OCI-LY1 (cell line): Measurements from ENCODE around the gene JPT1.

Source experiments
- H2AFZ ChIP-seq: fragments of 200-600 bp; sonication (generic), shearing (Covaris generic); 2 replicates; pipeline ENCODE4 v1.6.0; 2014; ENCODE audit warnings: antibody characterized with exemption, mild to moderate bottlenecking, low read length
- H3F3A ChIP-seq: fragments of 200-600 bp; sonication (generic), shearing (Covaris generic); 2 replicates; pipeline ENCODE4 v1.6.0; 2014; ENCODE audit warnings: mild to moderate bottlenecking, antibody characterized with exemption, low read length, moderate library complexity; ENCODE audit not compliant: insufficient read depth
- H3K27ac ChIP-seq: fragments of 200-600 bp; sonication (generic); 2 replicates; pipeline ENCODE4 v1.5.1; 2014; ENCODE audit warnings: low read length, mixed run types, mild to moderate bottlenecking, low read depth; ENCODE audit not compliant: poor library complexity, severe bottlenecking
- H3K27me3 ChIP-seq: fragments of 200-600 bp; sonication (generic); 2 replicates; pipeline ENCODE4 v1.6.0; 2014; ENCODE audit warnings: antibody characterized with exemption, mild to moderate bottlenecking, low read length, moderate library complexity; ENCODE audit not compliant: insufficient read depth
- H3K36me3 ChIP-seq: fragments of 200-600 bp; sonication (generic); 2 replicates; pipeline ENCODE4 v1.6.1; 2014; ENCODE audit warnings: mild to moderate bottlenecking, antibody characterized with exemption, low read length, moderate library complexity, mixed read lengths; ENCODE audit not compliant: insufficient read depth
- H3K4me1 ChIP-seq: fragments of 200-600 bp; sonication (generic); 2 replicates; pipeline ENCODE4 v1.5.1; 2014; ENCODE audit warnings: mild to moderate bottlenecking, low read length, moderate library complexity; ENCODE audit not compliant: insufficient read depth, severe bottlenecking
- H3K4me2 ChIP-seq: fragments of 200-600 bp; sonication (generic), shearing (Covaris generic); 2 replicates; pipeline ENCODE4 v1.6.1; 2014; ENCODE audit warnings: low read length
- H3K4me3 ChIP-seq: fragments of 200-600 bp; sonication (generic); 2 replicates; pipeline ENCODE4 v1.5.1; 2014; ENCODE audit warnings: low read length, low read depth, mild to moderate bottlenecking, mixed read lengths; ENCODE audit not compliant: poor library complexity, severe bottlenecking
- H3K79me2 ChIP-seq: fragments of 200-600 bp; shearing (Covaris generic); 2 replicates; pipeline ENCODE4 v1.6.1; 2016; ENCODE audit warnings: mixed run types, low read length, mixed read lengths; ENCODE audit not compliant: insufficient read depth
- H3K9ac ChIP-seq: fragments of 200-600 bp; sonication (generic), shearing (Covaris generic); 2 replicates; pipeline ENCODE4 v1.6.1; 2014; ENCODE audit warnings: mild to moderate bottlenecking, low read length, mixed read lengths
- H3K9me2 ChIP-seq: fragments of 200-600 bp; sonication (generic), shearing (Covaris generic); 2 replicates; pipeline ENCODE4 v1.6.1; 2014; ENCODE audit warnings: low read depth, mild to moderate bottlenecking, low read length, mixed read lengths
- H3K9me3 ChIP-seq: fragments of 200-600 bp; shearing (Covaris generic); 2 replicates; pipeline ENCODE4 v1.6.1; 2014; ENCODE audit warnings: low read length, mixed read lengths
- H4K20me1 ChIP-seq: fragments of 200-600 bp; sonication (generic), shearing (Covaris generic); 2 replicates; pipeline ENCODE4 v1.6.0; 2016; ENCODE audit warnings: mild to moderate bottlenecking, low read length; ENCODE audit not compliant: insufficient read depth
- EZH2 ChIP-seq: fragments of 200-600 bp; sonication (generic), shearing (Covaris generic); IDR thresholded peaks from 2 replicates; pipeline ENCODE4 v1.8.0; 2017; ENCODE audit warnings: borderline replicate concordance, mixed run types, mild to moderate bottlenecking, antibody characterized with exemption, low read length, moderate library complexity, mixed read lengths
- TF ChIP-seq, protein P1 (sequence below): fragments of 200-600 bp; sonication (generic), shearing (Covaris generic); IDR thresholded peaks from 2 replicates; pipeline ENCODE4 v1.5.1; 2017; ENCODE audit warnings: mild to moderate bottlenecking, antibody characterized with exemption, low read length, moderate library complexity, mixed read lengths

JPT1 gene

DNA sequence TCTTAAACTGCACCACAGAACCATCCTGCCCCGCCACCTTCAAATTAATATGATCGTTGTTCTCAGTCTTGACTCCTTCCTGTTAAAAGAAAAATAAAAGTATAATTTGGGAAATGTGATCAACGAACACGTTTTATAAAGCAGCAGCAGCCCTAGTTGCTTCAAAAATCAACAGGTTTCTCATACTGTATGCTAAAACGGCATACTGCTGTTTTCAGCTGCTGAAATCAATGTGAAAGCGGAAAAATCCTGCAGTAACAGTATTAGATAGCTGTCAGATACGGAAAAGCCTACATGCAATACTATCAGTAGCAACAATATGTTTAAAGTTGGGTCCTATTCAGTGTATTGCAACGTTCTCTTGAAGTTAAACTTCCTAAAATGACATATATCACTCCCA is 26.8 kb upstream of the JPT1 start:
- H3K4me2 ChIP-seq = peak overlapping the region; percentile 97
- TF ChIP-seq, protein P1, sequence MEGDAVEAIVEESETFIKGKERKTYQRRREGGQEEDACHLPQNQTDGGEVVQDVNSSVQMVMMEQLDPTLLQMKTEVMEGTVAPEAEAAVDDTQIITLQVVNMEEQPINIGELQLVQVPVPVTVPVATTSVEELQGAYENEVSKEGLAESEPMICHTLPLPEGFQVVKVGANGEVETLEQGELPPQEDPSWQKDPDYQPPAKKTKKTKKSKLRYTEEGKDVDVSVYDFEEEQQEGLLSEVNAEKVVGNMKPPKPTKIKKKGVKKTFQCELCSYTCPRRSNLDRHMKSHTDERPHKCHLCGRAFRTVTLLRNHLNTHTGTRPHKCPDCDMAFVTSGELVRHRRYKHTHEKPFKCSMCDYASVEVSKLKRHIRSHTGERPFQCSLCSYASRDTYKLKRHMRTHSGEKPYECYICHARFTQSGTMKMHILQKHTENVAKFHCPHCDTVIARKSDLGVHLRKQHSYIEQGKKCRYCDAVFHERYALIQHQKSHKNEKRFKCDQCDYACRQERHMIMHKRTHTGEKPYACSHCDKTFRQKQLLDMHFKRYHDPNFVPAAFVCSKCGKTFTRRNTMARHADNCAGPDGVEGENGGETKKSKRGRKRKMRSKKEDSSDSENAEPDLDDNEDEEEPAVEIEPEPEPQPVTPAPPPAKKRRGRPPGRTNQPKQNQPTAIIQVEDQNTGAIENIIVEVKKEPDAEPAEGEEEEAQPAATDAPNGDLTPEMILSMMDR = no peak
- TF ChIP-seq EZH2 = no peak
- H4K20me1 ChIP-seq = peaks cover 7% of the 10 kb centered on the region
- H3K4me3 ChIP-seq = peak overlapping the region; percentile 98
- H3K9me2 ChIP-seq = no peaks in the 10 kb centered on the region
- no peaks in the 10 kb centered on the region for H3K9me3 ChIP-seq
- peaks cover 25% of the 10 kb centered on the region for H3K4me1 ChIP-seq
- peaks cover 52% of the 10 kb centered on the region for H3K79me2 ChIP-seq
- H3K27me3 ChIP-seq = no peaks in the 10 kb centered on the region
- H3K27ac ChIP-seq = no peak overlapping the region
- peaks cover 47% of the 10 kb centered on the region for H3K36me3 ChIP-seq
- no peaks in the 10 kb centered on the region; the same call in 1 of the 2 replicates for H3F3A ChIP-seq
- H2AFZ ChIP-seq = no peak overlapping the region
- H3K9ac ChIP-seq = peak overlapping the region; percentile 99

- peaks cover 73% of the 10 kb centered on the region for H3K36me3 ChIP-seq
- H3K4me2 ChIP-seq = no peak overlapping the region
- no peak overlapping the region for H3K27ac ChIP-seq
- no peak overlapping the region for H3K9ac ChIP-seq
- no peaks in the 10 kb centered on the region; the same call in 1 of the 2 replicates for H3F3A ChIP-seq
- no peaks in the 10 kb centered on the region for H3K9me2 ChIP-seq
- peaks cover 7% of the 10 kb centered on the region for H4K20me1 ChIP-seq
- H3K9me3 ChIP-seq = no peaks in the 10 kb centered on the region
- peaks cover 55% of the 10 kb centered on the region for H3K79me2 ChIP-seq
- peaks cover 23% of the 10 kb centered on the region for H3K4me1 ChIP-seq
- H3K27me3 ChIP-seq = no peaks in the 10 kb centered on the region
- no peak overlapping the region for H2AFZ ChIP-seq
- TF ChIP-seq, protein P1 = no peak
- no peak for TF ChIP-seq EZH2
- H3K4me3 ChIP-seq = no peak overlapping the region
Observed at GRCh38 chr17:75178453-75178852, 24.1 kb upstream of the JPT1 start.

DNA sequence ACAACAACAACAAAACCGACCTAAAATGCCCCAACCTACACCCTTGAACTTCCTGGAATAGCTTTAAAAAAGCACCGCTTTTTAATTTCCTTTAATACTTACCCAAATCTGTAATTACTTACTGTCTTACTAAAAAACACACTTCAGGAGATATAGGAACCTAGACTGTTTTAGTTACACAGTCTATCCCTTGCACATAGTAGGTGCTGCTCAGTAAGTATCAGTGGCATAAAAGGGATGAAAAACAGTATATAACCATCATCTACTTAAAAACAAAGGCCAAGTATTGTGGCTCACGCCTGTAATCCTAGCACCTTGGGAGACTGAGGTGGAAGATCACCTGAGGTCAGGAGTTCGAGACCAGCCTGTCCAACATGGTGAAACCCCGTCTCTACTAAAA is 22.3 kb upstream of the JPT1 start:
- peaks cover 19% of the 10 kb centered on the region for H3K4me1 ChIP-seq
- H3K36me3 ChIP-seq = peaks cover 92% of the 10 kb centered on the region

More for the DNA sequence above, 22.3 kb upstream of the JPT1 start:
- no peaks in the 10 kb centered on the region for H3K9me3 ChIP-seq
- no peak overlapping the region for H2AFZ ChIP-seq
- no peak overlapping the region for H3K27ac ChIP-seq
- H3K27me3 ChIP-seq = no peaks in the 10 kb centered on the region
- TF ChIP-seq, protein P1 = no peak
- no peak for TF ChIP-seq EZH2
- no peaks in the 10 kb centered on the region; the same call in 1 of the 2 replicates for H3F3A ChIP-seq
- peaks cover 53% of the 10 kb centered on the region for H3K79me2 ChIP-seq
- peaks cover 7% of the 10 kb centered on the region for H4K20me1 ChIP-seq
- no peak overlapping the region for H3K4me3 ChIP-seq
- H3K9me2 ChIP-seq = no peaks in the 10 kb centered on the region
- H3K4me2 ChIP-seq = no peak overlapping the region
- H3K9ac ChIP-seq = no peak overlapping the region
